ENCODE results near the gene FGGY.
A peak's percentile ranks its signal among the peaks of the same experiment; 100 is the strongest.
"Not testable (repeated sequence)": the region's sequence is repeated elsewhere in the genome, so short reads cannot be mapped to it uniquely, and the experiment has no call there.

FGGY gene

GRCh38 chr1:59317343-59317742 is 20.4 kb downstream of the FGGY start:
- DNase-seq: no peak

- DNase-seq: no peak
Measured at GRCh38 chr1:59317780-59318179, 20.9 kb downstream of the FGGY start.

GRCh38 chr1:59318271-59318860 is 21.5 kb downstream of the FGGY start:
- no peak for DNase-seq

- no peak for DNase-seq
Measured at GRCh38 chr1:59322394-59322793, 25.5 kb downstream of the FGGY start.

GRCh38 chr1:59322814-59323213 is 25.9 kb downstream of the FGGY start:
- no peak for DNase-seq

- no peak for DNase-seq
Measured at GRCh38 chr1:59323879-59324278, 27.0 kb downstream of the FGGY start.

- DNase-seq: no peak
Measured at GRCh38 chr1:59328353-59328752, 31.5 kb downstream of the FGGY start.

GRCh38 chr1:59329412-59330053 is 32.6 kb downstream of the FGGY start:
- DNase-seq: no peak

GRCh38 chr1:59331686-59332620 is 35.1 kb downstream of the FGGY start:
- no peak for DNase-seq

- no peak for DNase-seq
Measured at GRCh38 chr1:59332983-59333382, 36.1 kb downstream of the FGGY start.

GRCh38 chr1:59333626-59334277 is 36.9 kb downstream of the FGGY start:
- DNase-seq: peak; percentile 8

GRCh38 chr1:59340411-59341307 is 43.8 kb downstream of the FGGY start:
- no peak for DNase-seq

GRCh38 chr1:59342801-59343575 is 46.1 kb downstream of the FGGY start:
- DNase-seq: no peak

GRCh38 chr1:59343576-59343840 is 46.6 kb downstream of the FGGY start:
- no peak for DNase-seq

GRCh38 chr1:59345221-59345620 is 48.3 kb downstream of the FGGY start:
- DNase-seq: no peak

GRCh38 chr1:59346429-59346828 is 49.5 kb downstream of the FGGY start:
- DNase-seq: no peak

GRCh38 chr1:59349101-59349500 is 52.2 kb downstream of the FGGY start:
- no peak for DNase-seq

- DNase-seq: no peak
Measured at GRCh38 chr1:59350521-59350920, 53.6 kb downstream of the FGGY start.

GRCh38 chr1:59352065-59352464 is 55.2 kb downstream of the FGGY start:
- no peak for DNase-seq

- no peak for DNase-seq
Measured at GRCh38 chr1:59353453-59353852, 56.6 kb downstream of the FGGY start.

GRCh38 chr1:59354239-59354638 is 57.3 kb downstream of the FGGY start:
- DNase-seq: not testable (repeated sequence)
